SK-N-SH treated with all-trans-retinoic acid at 6 μM for 48 hours (cell line): ENCODE measurements around the gene PDLIM3.

ENCODE experiments used
- GLIS3 ChIP-seq: fragments of 250-450 bp; sonication (Bioruptor Pico); IDR thresholded peaks from 2 replicates; pipeline ENCODE4 v1.5.0; 2020; ENCODE audit warnings: mild to moderate bottlenecking, moderate library complexity
- ISL1 ChIP-seq: fragments of 250-450 bp; sonication (Bioruptor Pico); IDR thresholded peaks from 2 replicates; pipeline ENCODE4 v2.1.2; 2022; ENCODE audit warnings: mild to moderate bottlenecking, moderate library complexity
- OSR1 ChIP-seq: fragments of 250-450 bp; sonication (Bioruptor Pico); IDR thresholded peaks from 2 replicates; pipeline ENCODE4 v1.8.0; 2022; ENCODE audit warnings: moderate library complexity, mild to moderate bottlenecking, inconsistent platforms
- PATZ1 ChIP-seq: fragments of 250-450 bp; sonication (Bioruptor Pico); IDR thresholded peaks from 2 replicates; pipeline ENCODE4 v1.8.0; 2020; ENCODE audit warnings: mild to moderate bottlenecking, moderate library complexity, borderline replicate concordance
- POU6F1 ChIP-seq: fragments of 250-450 bp; sonication (Bioruptor Pico); IDR thresholded peaks from 2 replicates; pipeline ENCODE4 v1.8.0; 2021; ENCODE audit warnings: low read depth, mild to moderate bottlenecking, moderate library complexity, borderline replicate concordance
- SNAI2 ChIP-seq: fragments of 250-450 bp; sonication (Bioruptor Pico); IDR thresholded peaks from 2 replicates; pipeline ENCODE4 v1.5.0; 2020; ENCODE audit warnings: mild to moderate bottlenecking, moderate library complexity
- TSHZ2 ChIP-seq: fragments of 250-450 bp; sonication (Bioruptor Pico); IDR thresholded peaks from 2 replicates; pipeline ENCODE4 v1.5.0; 2020; ENCODE audit warnings: mild to moderate bottlenecking, moderate library complexity
- ZNF565 ChIP-seq: fragments of 450-650 bp; formaldehyde crosslinking; conservative IDR thresholded peaks from 2 replicates; pipeline ENCODE4 v1.5.0; 2020; ENCODE audit warnings: low read depth, mild to moderate bottlenecking, moderate library complexity

- no peak for TF ChIP-seq GLIS3 (CRISPR knock-in tag)
- no peak for TF ChIP-seq TSHZ2 (CRISPR knock-in tag)
- TF ChIP-seq ISL1 = no peak
- no peak for TF ChIP-seq ZNF565
- TF ChIP-seq SNAI2 (CRISPR knock-in tag) = no peak
- no peak for TF ChIP-seq PATZ1 (CRISPR knock-in tag)
- TF ChIP-seq POU6F1 (CRISPR knock-in tag) = no peak
- TF ChIP-seq OSR1 (CRISPR knock-in tag) = no peak
Observed at GRCh38 chr4:185548587-185548986, 13.3 kb upstream of the PDLIM3 start.
